ENCODE results near the gene ASZ1. TPM values are rescaled to one million over a fixed set of nuclear protein-coding genes. Genes with fewer than 3 reads are reported as not detected.

The ASZ1 gene
- total and polyA plus RNA-seq, 2 of the 4 experiments (the other 2 are of a cell fraction), result not detected

GRCh38 chr7:117476557-117477215 lies 49.4 kb upstream of the ASZ1 start:
- H4K8ac ChIP-seq (ENCODE audit: low read depth in 2 of 2, low read length in 2 of 2), result no peak overlapping the region
- H3K36me3 ChIP-seq (ENCODE audit: control insufficient read depth, insufficient read depth, low read length), result no peaks in the 10 kb centered on the region
- no peak overlapping the region for H2AK9ac ChIP-seq (replicated peaks; ENCODE audit: low read depth, low read length, poor library complexity)
- H4K5ac ChIP-seq (ENCODE audit: low read depth, low read length), result no peak overlapping the region
- H4K91ac ChIP-seq (ENCODE audit: insufficient read depth, low read depth, low read length), result no peak overlapping the region
- H3K9ac ChIP-seq (ENCODE audit: low read depth, low read length), result no peak overlapping the region
- H3K27ac ChIP-seq (ENCODE audit: insufficient read depth, low read length), result no peak overlapping the region
- intact Hi-C loops (cut with micrococcal nuclease) (no loop called here), dilution Hi-C loops (cut with HindIII; ENCODE audit: low sequenced_read_pairs, unreplicated experiment) (no loop called here), in situ Hi-C loops (cut with MboI; ENCODE audit: low sequenced_read_pairs) (no loop called here)
- no peaks in the 10 kb centered on the region for H3K9me3 ChIP-seq (ENCODE audit: control insufficient read depth, insufficient read depth, low read length)
- POLR2A ChIA-PET (ENCODE audit: unreplicated experiment), result no interaction called here
- no peak overlapping the region for H2AK5ac ChIP-seq (ENCODE audit: low read depth, low read length)
- no peak overlapping the region for H2BK20ac ChIP-seq (ENCODE audit: low read depth, low read length)
- H3K4me3 ChIP-seq (ENCODE audit: insufficient read depth, low read depth, low read length), result no peak overlapping the region
- no peaks in the 10 kb centered on the region for H3K79me1 ChIP-seq (ENCODE audit: low read depth in 1 of 2, low read length in 2 of 2)
- no peak overlapping the region for H3K4me2 ChIP-seq (ENCODE audit: low read depth, low read length)
- no peak overlapping the region for H2BK15ac ChIP-seq (ENCODE audit: low read depth, low read length)
- DNase-seq, result no peak
- no peak overlapping the region for H2BK120ac ChIP-seq (ENCODE audit: low read depth, low read length)
- H2BK5ac ChIP-seq (ENCODE audit: low read depth, low read length, poor library complexity, severe bottlenecking), result no peak overlapping the region
- H3K56ac ChIP-seq (ENCODE audit: extremely low read depth, insufficient read depth, low read length), result no peak overlapping the region
- H3K14ac ChIP-seq (replicated peaks; ENCODE audit: low read depth, low read length), result no peak overlapping the region
- no peak overlapping the region for H3K4ac ChIP-seq (ENCODE audit: low read depth, low read length)
- no peak for ATAC-seq (ENCODE audit: low read depth)
- BruUV-seq (replicated peaks), result no TSS peak
- no peak overlapping the region for H2AFZ ChIP-seq (replicated peaks; ENCODE audit: low read length, poor library complexity)
- TF ChIP-seq BHLHE40 (IDR thresholded peaks at IDR 0.05; ENCODE audit: low read depth, low read length), result no peak
- no peak for TF ChIP-seq FOS (IDR thresholded peaks at IDR 0.05; ENCODE audit: low read depth, low read length)
- no peak for TF ChIP-seq POLR2A (IDR thresholded peaks at IDR 0.05; ENCODE audit: low read depth, low read length)
- TF ChIP-seq MXI1 (IDR thresholded peaks at IDR 0.05; ENCODE audit: borderline replicate concordance, low read depth, low read length), result no peak
- TF ChIP-seq MAZ (IDR thresholded peaks at IDR 0.05; ENCODE audit: borderline replicate concordance, low read depth, low read length), result no peak
- TF ChIP-seq ELK1 (IDR thresholded peaks at IDR 0.05; ENCODE audit: borderline replicate concordance, low read depth, low read length), result no peak
- TF ChIP-seq RFX5 (IDR thresholded peaks at IDR 0.05; ENCODE audit: low read depth, low read length), result no peak
- TF ChIP-seq SMC3 (IDR thresholded peaks at IDR 0.05; ENCODE audit: low read depth, low read length), result no peak
- no peak for TF ChIP-seq NFE2L2 (IDR thresholded peaks at IDR 0.05; ENCODE audit: low read depth, low read length)
- TF ChIP-seq RCOR1 (IDR thresholded peaks at IDR 0.05; ENCODE audit: insufficient replicate concordance, low read length), result no peak
- no peak for TF ChIP-seq CTCF (conservative IDR thresholded peaks at IDR 0.05; ENCODE audit: low read depth, low read length)
- TF ChIP-seq USF2 (IDR thresholded peaks at IDR 0.05; ENCODE audit: low read depth, low read length), result no peak
- no peak for TF ChIP-seq CHD1 (IDR thresholded peaks at IDR 0.05; ENCODE audit: low read depth, low read length)
- TF ChIP-seq MAFK (IDR thresholded peaks at IDR 0.05; ENCODE audit: low read depth, low read length), result no peak
- TF ChIP-seq RAD21 (IDR thresholded peaks at IDR 0.05; ENCODE audit: low read length), result no peak
- no peak for TF ChIP-seq CEBPB (IDR thresholded peaks at IDR 0.05; ENCODE audit: low read depth, low read length)
- no peak overlapping the region for H3K23ac ChIP-seq (ENCODE audit: low read depth, low read length)
- CTCF ChIA-PET, result no interaction called here
- H3K4me1 ChIP-seq (ENCODE audit: control insufficient read depth, insufficient read depth, low read length), result no peaks in the 10 kb centered on the region
- no peak overlapping the region for H3K18ac ChIP-seq (ENCODE audit: low read depth, low read length)
- no peaks in the 10 kb centered on the region for H4K20me1 ChIP-seq (ENCODE audit: insufficient read depth, low read length)
- H3K27me3 ChIP-seq (ENCODE audit: control insufficient read depth, insufficient read depth, low read length), result peaks cover 12% of the 10 kb centered on the region
- WGBS, 2 experiments (ENCODE audit: extremely low coverage in 2 of 2, insufficient read length in 1 of 2), result no CpG with 5 or more reads among the region's 4 CpGs
- peaks cover 2% of the 10 kb centered on the region; the same call in 1 of the 2 replicates for H3K9me1 ChIP-seq (ENCODE audit: insufficient read depth, low read length)
